ENCODE measurements around the gene SLC39A11. TPM values are rescaled to one million over a fixed set of nuclear protein-coding genes. Genes with fewer than 3 reads are reported as not detected.

The SLC39A11 gene
- total and polyA plus RNA-seq, 2 of the 13 experiments (the other 11 are each of a cell fraction or from before 2014, with no cell fraction given) = 17.2 to 31.5 TPM

DNA sequence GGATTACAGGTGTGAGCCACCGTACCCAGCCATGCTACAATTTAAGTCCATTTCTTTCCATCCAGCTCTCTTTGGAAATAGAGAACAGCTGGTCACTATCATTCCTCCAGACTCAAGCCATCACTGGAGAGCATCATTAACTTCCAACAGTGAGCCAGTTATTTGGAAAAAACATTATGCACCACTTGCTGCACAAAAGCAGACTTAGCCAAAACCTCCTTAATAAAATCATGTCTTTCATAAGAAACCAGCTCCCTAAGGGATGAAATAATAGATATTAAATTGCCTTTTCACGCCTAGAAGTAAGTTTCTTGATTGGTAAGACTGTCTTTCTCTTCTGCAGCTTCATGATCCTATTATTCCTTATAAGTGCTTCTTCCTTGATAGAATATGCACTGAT lies 17.9 kb downstream of the SLC39A11 start:
- ChIA-PET CTCF (ENCODE audit: low intra/inter-chr PET ratio, low total read pairs) (no interaction called here), POLR2A (interaction anchor here (0.8 kb wide), 1 partner anchor 16 kb away, joined by 3 read pairs; no protein-coding TSS in a partner anchor)
- no peaks in the 10 kb centered on the region for H3K9me3 ChIP-seq (ENCODE audit: low read length)
- H3K79me2 ChIP-seq (ENCODE audit: insufficient read depth, low read length) = no peaks in the 10 kb centered on the region
- H3K4me2 ChIP-seq (ENCODE audit: low read depth, low read length) = no peak overlapping the region
- intact Hi-C loops (cut with micrococcal nuclease; ENCODE audit: unreplicated experiment) = no loop called here
- WGBS (ENCODE audit: low lambda C conversion rate) = 95% methylated on average over 2 of the region's 2 CpGs
- no peak overlapping the region for H3K27ac ChIP-seq (ENCODE audit: extremely low read length, insufficient read depth, low read length)
- no peak overlapping the region for H3K4me3 ChIP-seq (replicated peaks in 1 of 3; ENCODE audit: insufficient read depth in 1 of 3, low read depth in 2 of 3, low read length in 3 of 3)
- BruUV-seq (replicated peaks) = no TSS peak
- no peak overlapping the region for H3K9ac ChIP-seq (ENCODE audit: insufficient read depth, low read depth, low read length)
- TF ChIP-seq DMAP1 (CRISPR knock-in tag; IDR thresholded peaks at IDR 0.05) = no peak
- TF ChIP-seq, protein P1, sequence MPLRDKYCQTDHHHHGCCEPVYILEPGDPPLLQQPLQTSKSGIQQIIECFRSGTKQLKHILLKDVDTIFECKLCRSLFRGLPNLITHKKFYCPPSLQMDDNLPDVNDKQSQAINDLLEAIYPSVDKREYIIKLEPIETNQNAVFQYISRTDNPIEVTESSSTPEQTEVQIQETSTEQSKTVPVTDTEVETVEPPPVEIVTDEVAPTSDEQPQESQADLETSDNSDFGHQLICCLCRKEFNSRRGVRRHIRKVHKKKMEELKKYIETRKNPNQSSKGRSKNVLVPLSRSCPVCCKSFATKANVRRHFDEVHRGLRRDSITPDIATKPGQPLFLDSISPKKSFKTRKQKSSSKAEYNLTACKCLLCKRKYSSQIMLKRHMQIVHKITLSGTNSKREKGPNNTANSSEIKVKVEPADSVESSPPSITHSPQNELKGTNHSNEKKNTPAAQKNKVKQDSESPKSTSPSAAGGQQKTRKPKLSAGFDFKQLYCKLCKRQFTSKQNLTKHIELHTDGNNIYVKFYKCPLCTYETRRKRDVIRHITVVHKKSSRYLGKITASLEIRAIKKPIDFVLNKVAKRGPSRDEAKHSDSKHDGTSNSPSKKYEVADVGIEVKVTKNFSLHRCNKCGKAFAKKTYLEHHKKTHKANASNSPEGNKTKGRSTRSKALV (CRISPR knock-in tag; IDR thresholded peaks at IDR 0.05) = no peak
- no peak overlapping the region for H2AFZ ChIP-seq (ENCODE audit: low read length)
- in situ Hi-C loops (cut with HindIII; ENCODE audit: extremely low pct_ligation_motif_present, low pct_unique_long_range_greater_than_20kb) = no loop called here
- FAIRE-seq (no peak), ATAC-seq (no peak), DNase-seq (ENCODE audit: low spot score) (no peak)
- H4K20me1 ChIP-seq (ENCODE audit: insufficient read depth, low read length) = no peaks in the 10 kb centered on the region
- no peaks in the 10 kb centered on the region for H3K27me3 ChIP-seq (ENCODE audit: control insufficient read depth in 1 of 2, insufficient read depth in 2 of 2, low read length in 2 of 2)
- peaks cover 40% of the 10 kb centered on the region for H3K4me1 ChIP-seq (ENCODE audit: insufficient read depth, low read length)
- peaks cover 0 to 7% of the 10 kb centered on the region in 2 experiments; a peak in 1 of 5 replicates for H3K36me3 ChIP-seq (replicated peaks in 1 of 2; ENCODE audit: control insufficient read depth in 1 of 2, insufficient read depth in 2 of 2, low read length in 2 of 2)

DNA sequence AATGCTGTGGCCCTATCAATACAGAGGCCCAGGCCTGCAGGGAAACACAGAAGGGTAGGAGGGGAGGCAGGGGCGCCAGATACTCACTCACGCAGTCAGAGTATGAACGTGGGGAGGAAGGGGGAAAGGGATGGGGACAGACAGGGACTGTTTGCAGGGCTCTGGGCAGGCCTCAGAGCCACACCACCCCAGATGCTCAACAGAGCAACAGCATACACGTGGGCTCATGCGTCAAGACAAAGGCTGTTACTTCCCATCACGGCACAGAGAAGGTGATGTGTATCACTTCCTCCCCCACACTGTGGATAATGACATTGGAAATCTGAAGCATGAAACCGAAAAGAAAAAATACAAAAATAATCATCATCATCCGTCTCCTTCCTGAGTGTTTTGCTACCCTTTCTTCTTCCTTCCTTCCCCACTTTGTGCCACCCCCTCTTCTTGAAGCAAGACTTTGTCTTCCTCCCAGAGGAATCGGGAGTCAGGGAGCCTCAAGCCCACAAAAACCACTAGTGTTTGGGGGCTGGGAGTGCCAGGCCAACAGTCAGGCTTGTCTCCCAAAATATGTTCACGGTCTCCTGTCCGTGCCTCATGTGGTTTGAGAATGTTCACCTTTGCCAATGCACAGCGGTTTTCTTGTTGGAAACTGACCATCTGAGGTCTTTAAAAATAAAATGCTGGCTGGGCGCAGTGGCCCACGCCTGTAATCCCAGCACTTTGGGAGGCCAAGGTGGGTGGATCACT lies 20.1 kb downstream of the SLC39A11 start:
- BruUV-seq (replicated peaks) = no TSS peak
- FAIRE-seq = no peak
- intact Hi-C loops (cut with micrococcal nuclease; ENCODE audit: unreplicated experiment) = no loop called here

More for the DNA sequence above, 20.1 kb downstream of the SLC39A11 start:
- Histone ChIP-seq H3K36me3 (replicated peaks in 1 of 2; ENCODE audit: control insufficient read depth in 1 of 2, insufficient read depth in 2 of 2, low read length in 2 of 2) (peaks cover 0 to 7% of the 10 kb centered on the region in 2 experiments; a peak in 1 of 5 replicates), H3K9me3 (ENCODE audit: low read length) (no peaks in the 10 kb centered on the region), H3K4me1 (ENCODE audit: insufficient read depth, low read length) (peaks cover 57% of the 10 kb centered on the region), H3K27ac (ENCODE audit: extremely low read length, insufficient read depth, low read length) (peak overlapping the region; percentile 39), H3K4me3 (replicated peaks in 1 of 3; ENCODE audit: insufficient read depth in 1 of 3, low read depth in 2 of 3, low read length in 3 of 3) (no peak overlapping the region), H3K9ac (ENCODE audit: insufficient read depth, low read depth, low read length) (no peak overlapping the region), H3K4me2 (ENCODE audit: low read depth, low read length) (no peak overlapping the region), H2AFZ (ENCODE audit: low read length) (no peak overlapping the region), H4K20me1 (ENCODE audit: insufficient read depth, low read length) (no peaks in the 10 kb centered on the region), H3K27me3 (ENCODE audit: control insufficient read depth in 1 of 2, insufficient read depth in 2 of 2, low read length in 2 of 2) (no peaks in the 10 kb centered on the region), H3K79me2 (ENCODE audit: insufficient read depth, low read length) (no peaks in the 10 kb centered on the region)
- POLR2A ChIA-PET = no interaction called here
- CTCF ChIA-PET (ENCODE audit: low intra/inter-chr PET ratio, low total read pairs) = no interaction called here
- no peak for ATAC-seq
- DNase-seq (ENCODE audit: low spot score) = no peak
- in situ Hi-C loops (cut with HindIII; ENCODE audit: extremely low pct_ligation_motif_present, low pct_unique_long_range_greater_than_20kb) = no loop called here
- TF ChIP-seq, protein P2, sequence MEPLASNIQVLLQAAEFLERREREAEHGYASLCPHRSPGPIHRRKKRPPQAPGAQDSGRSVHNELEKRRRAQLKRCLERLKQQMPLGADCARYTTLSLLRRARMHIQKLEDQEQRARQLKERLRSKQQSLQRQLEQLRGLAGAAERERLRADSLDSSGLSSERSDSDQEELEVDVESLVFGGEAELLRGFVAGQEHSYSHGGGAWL (CRISPR knock-in tag; IDR thresholded peaks at IDR 0.05) = no peak
- 0 out of 2 replicates have a peak, but pooled peaks have one; percentile 15 for TF ChIP-seq ZNF274 (CRISPR knock-in tag; IDR thresholded peaks at IDR 0.05)
- TF ChIP-seq AKAP8 (CRISPR knock-in tag; IDR thresholded peaks at IDR 0.05) = no peak
- 97% methylated on average over 14 of the region's 14 CpGs for WGBS (ENCODE audit: low lambda C conversion rate)

All from HepG2 (cell line).